GM19455 (cell line): Measurements from ENCODE around the gene CENPH.
"Not testable (repeated sequence)": the region's sequence is repeated elsewhere in the genome, so short reads cannot be mapped to it uniquely, and the experiment has no call there.

Experiments used
- ATAC-seq: cut with Tn5 transposase; IDR thresholded peaks from one replicate; pipeline ENCODE4 v1.9.1; 2021; ENCODE audit not compliant: unreplicated experiment

CENPH gene

GRCh38 chr5:69206528-69207190 lies 17.3 kb downstream of the CENPH start:
- no peak for ATAC-seq

GRCh38 chr5:69209602-69210001 lies 20.2 kb downstream of the CENPH start:
- ATAC-seq, result no peak

- no peak for ATAC-seq
Measured at GRCh38 chr5:69211200-69211599, 21.8 kb downstream of the CENPH start.

GRCh38 chr5:69212022-69212421 lies 22.6 kb downstream of the CENPH start:
- no peak for ATAC-seq

- ATAC-seq, result no peak
Measured at GRCh38 chr5:69213513-69214215, 24.3 kb downstream of the CENPH start.

DNA sequence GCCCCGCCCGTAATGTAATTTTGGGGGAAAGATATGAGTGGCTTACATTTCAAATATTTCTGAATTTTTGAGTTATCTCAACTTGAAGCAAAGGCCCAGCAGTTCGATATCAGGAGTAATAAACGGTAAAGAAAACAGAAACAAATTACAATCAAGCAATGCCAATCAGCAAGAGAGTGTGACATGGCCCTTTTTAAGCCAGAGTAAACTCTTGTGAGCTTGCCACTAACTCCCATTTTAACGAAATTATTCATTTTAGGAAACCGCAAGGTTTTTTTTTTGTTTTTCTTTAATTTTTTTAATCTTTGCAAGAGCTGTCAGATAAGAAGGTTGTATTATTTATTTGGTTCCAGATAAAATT lies 27.7 kb downstream of the CENPH start:
- ATAC-seq, result no peak

DNA sequence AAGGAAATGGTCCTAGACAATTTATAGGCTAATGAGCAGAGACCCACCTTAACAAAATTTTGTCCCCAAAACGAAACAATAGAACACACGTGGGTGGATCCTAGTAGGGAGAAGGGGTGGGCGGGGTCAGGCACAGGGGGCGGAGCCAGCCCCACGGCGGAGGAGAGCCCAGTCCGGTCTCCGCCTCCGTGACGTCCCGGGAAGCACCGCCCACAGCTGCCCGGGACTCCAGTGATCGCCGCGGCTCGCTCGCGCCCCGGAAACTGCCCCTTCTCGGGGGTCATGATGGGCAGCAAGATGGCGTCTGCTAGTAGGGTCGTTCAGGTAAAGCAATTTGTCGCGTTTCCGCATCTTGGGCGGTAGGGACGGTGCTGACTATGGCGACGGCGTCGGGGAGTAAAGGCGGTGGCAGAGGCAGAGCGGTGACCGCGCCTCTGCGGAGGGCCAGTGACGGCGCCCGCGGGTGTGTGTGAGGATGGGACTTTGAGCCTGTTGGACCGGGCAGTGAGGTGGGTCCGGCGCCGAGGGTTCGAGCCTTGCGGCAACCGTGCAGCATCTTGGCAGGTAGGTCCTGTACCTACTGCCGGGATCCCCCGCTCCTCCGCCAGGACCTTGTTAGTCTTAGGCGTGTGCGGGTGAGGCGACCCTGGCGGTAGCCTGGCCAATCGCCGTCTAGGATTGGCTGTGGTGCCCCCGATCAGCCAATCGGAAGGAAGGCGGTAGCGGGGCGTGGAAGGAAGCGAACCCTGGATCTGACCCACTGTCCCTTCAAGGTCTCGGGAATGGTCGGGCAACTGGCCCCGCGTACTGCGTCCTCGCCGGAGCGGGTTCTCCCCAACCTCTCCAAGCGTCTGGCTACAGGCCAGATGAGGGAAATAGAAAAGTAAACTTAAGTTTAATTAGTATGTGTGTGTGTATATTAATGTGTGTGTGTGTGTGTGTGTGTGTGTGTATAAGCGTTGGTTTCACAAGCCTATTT lies 28.5 kb downstream of the CENPH start:
- ATAC-seq, result peak; percentile 92

DNA sequence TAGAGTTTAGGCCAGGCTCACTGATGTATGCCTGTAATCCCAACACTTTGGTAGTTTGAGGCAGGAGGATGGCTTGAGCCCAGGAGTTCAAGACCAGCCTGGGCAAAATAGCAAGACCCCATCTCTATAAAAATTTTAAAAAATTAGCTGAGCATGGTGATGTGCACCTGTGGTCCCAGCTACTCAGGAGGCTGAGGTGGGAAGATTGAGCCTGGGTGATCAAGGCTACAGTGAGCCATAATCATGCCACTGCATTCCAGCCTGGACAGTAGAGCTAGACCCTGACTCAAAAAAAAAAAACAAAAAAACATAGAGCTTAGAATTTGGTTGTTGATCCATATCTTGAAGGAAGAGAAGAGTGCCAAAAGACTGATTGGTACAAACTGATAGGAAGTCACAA lies 30.6 kb downstream of the CENPH start:
- ATAC-seq, result no peak

GRCh38 chr5:69220371-69220770 lies 31.0 kb downstream of the CENPH start:
- ATAC-seq, result not testable (repeated sequence)

- ATAC-seq, result not testable (repeated sequence)
Measured at GRCh38 chr5:69220833-69221232, 31.4 kb downstream of the CENPH start.

DNA sequence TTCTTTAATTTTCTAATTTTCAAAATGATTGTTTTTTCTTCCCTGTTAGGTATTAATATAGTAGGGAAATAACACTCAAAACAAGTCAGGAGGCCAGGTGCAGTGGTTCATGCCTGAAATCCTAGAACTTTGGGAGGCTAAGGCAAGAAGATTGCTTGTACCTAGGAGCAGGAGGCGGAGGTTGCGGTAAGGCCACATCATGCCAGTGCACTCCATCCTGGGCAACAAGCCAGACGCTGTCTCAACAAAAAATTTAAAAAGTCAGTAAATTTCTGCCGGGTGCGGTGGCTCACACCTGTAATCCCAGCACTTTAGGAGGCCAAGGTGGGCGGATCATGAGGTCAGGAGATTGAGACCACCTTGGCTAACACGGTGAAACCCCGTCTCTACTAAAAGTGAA lies 35.1 kb downstream of the CENPH start:
- ATAC-seq, result no peak

DNA sequence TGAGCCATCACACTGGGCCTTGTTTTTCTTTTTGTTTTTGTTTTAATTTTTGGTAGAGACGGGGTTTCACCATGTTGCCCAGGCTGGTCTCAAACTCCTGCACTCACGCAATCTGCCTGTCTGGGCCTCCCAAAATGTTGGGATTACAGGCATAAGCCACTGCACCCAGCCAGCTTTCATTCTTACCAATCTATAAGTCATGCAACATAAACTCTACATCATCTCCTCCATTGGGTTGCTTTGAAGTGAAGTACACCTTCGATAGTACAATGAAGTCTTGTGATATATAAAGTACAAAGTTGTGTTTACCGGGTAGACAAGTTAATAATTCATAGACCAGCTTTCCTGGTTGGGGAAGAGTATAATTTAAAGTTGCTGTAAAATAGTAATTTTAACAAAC lies 36.5 kb downstream of the CENPH start:
- ATAC-seq, result no peak

DNA sequence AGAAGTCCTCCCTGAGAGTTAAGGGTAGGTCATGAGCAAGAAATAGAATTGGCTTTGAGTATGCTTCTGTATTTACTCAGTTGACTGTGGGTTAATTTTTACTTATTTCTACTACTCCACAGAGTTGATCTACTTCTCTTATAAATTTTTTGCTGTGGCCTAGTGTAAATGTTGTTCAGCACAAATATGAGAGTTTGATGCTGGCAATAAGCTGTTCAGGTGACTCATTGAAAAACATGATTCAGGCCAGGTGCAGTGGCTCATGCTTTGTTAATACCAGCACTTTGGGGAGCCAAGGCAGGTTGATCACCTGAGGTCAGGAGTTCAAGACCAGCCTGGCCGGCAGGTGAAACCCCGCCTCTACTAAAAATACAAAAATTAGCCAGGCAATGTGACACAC lies 40.8 kb downstream of the CENPH start:
- no peak for ATAC-seq

- ATAC-seq, result no peak
Measured at GRCh38 chr5:69231281-69231680, 41.9 kb downstream of the CENPH start.

GRCh38 chr5:69231851-69232250 lies 42.5 kb downstream of the CENPH start:
- ATAC-seq, result no peak

- ATAC-seq, result peak; percentile 100
Measured at GRCh38 chr5:69234457-69235268, 45.3 kb downstream of the CENPH start, which contains the start of gene CDK7. CDK7 (plus strand) TSS chr5:69234886; CDS start chr5:69234976, 90 bp downstream.

DNA sequence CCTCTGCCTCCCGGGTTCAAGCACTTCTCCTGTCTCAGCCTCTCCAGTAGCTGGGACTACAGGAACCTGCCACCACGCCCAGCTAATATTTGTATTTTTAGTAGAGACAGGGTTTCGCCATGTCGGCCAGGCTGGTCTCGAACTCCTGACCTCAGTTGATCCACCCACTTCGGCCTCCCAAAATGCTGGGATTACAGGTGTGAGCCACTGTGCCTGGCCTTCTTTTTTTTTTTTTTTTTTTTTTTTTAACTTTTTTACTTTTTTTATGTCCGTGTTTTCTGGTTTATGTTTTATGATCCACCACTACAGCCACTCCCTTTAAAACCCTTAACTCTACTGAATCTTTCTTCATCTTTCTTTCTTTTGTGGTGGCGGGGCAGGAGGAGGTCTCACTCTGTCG lies 47.4 kb downstream of the CENPH start:
- not testable (repeated sequence) for ATAC-seq

GRCh38 chr5:69237877-69238276 lies 48.5 kb downstream of the CENPH start:
- no peak for ATAC-seq

DNA sequence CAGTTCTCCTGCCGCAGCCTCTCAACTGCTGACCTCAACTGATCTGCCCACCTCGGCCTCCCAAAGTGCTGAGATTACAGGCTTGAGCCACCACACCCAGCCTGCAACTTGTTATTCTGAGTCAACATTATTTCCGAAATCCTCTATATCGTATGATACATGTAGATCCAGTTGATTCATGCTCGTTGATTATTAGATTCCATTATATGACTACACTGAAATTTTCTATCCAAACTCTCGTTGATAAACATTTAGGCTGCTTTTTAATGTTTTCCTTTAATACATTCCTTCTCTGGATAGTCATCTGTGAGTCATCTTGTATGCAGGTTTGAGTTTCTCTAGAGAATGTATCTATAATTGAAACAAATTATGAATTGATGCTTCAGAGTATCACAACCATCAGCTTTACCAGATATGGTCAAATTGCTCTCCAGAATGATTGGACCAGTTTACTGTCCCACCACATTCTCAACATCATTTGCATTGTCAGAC lies 49.4 kb downstream of the CENPH start:
- ATAC-seq, result no peak

DNA sequence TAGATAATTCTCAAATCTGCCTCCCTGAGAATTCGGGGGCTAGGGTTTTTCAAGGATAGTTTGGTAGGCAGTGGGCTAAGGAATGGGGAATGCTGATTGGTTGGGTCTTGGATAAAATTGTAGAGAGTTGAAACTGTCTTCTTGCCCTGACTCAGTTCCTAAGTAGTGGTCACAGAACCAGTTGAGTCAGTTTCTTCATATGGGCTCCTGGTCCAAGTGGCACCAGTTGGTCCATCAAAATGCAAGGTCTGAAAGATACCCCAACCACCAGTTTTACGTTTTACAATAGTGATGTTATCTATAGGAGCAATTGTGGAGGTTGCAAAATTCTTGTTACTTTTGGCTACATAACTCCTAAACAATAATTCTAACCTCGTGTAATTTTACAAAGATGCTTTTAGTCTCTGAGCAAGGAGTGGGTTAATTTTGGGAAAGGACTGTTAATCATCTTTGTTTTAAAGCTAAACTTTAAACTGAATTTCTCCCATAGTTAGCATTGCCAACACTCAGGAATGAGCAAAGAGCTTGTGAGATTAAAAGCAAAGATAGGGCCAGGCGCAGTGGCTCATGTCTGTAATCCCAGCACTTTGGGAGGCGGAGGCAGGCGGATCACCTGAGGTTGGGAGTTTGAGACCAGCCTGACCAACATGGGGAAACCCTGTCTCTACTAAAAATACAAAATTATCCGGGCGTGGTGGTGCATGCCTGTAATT lies 53.0 kb downstream of the CENPH start:
- no peak for ATAC-seq
